ENCODE measurements around the gene LIMK1.
A peak's percentile ranks its signal among the peaks of the same experiment; 100 is the strongest.

The LIMK1 gene

GRCh38 chr7:74056096-74056915, 27.3 kb upstream of the LIMK1 start:
- no peak for DNase-seq

GRCh38 chr7:74057216-74057925, 26.2 kb upstream of the LIMK1 start:
- no peak for DNase-seq

GRCh38 chr7:74057987-74058386, 25.6 kb upstream of the LIMK1 start:
- DNase-seq = no peak

- no peak for DNase-seq
These were observed 25.1 kb upstream of the LIMK1 start for GRCh38 chr7:74058486-74058885.

GRCh38 chr7:74059037-74059436, 24.6 kb upstream of the LIMK1 start:
- DNase-seq = no peak

- DNase-seq = no peak
These were observed 23.7 kb upstream of the LIMK1 start for GRCh38 chr7:74059681-74060588.

GRCh38 chr7:74061840-74062539, 21.6 kb upstream of the LIMK1 start:
- DNase-seq = peak; percentile 76

GRCh38 chr7:74063223-74063641, 20.4 kb upstream of the LIMK1 start:
- DNase-seq = no peak

- no peak for DNase-seq
These were observed 20.0 kb upstream of the LIMK1 start for GRCh38 chr7:74063646-74064045.

GRCh38 chr7:74064696-74065095, 18.9 kb upstream of the LIMK1 start:
- no peak for DNase-seq

- DNase-seq = no peak
These were observed 17.0 kb upstream of the LIMK1 start for GRCh38 chr7:74066626-74067025.

GRCh38 chr7:74068378-74069085, 15.1 kb upstream of the LIMK1 start:
- no peak for DNase-seq

GRCh38 chr7:74069086-74069541, 14.5 kb upstream of the LIMK1 start:
- no peak for DNase-seq

- DNase-seq = no peak
These were observed 13.6 kb upstream of the LIMK1 start for GRCh38 chr7:74069790-74070618.

- no peak for DNase-seq
These were observed 13.0 kb upstream of the LIMK1 start for GRCh38 chr7:74070619-74070921.

GRCh38 chr7:74071121-74071520, 12.5 kb upstream of the LIMK1 start:
- DNase-seq = no peak

GRCh38 chr7:74074770-74075169, 8.8 kb upstream of the LIMK1 start:
- DNase-seq = no peak

GRCh38 chr7:74078461-74078860, 5.1 kb upstream of the LIMK1 start:
- no peak for DNase-seq

- no peak for DNase-seq
These were observed 861 bp upstream of the LIMK1 start for GRCh38 chr7:74082770-74083116.

GRCh38 chr7:74083928-74084721, 521 bp downstream of the LIMK1 start:
- DNase-seq = no peak

All from midbrain (tissue), 1 donor.